ENCODE measurements around the gene SDCCAG8.

Gene SDCCAG8

DNA sequence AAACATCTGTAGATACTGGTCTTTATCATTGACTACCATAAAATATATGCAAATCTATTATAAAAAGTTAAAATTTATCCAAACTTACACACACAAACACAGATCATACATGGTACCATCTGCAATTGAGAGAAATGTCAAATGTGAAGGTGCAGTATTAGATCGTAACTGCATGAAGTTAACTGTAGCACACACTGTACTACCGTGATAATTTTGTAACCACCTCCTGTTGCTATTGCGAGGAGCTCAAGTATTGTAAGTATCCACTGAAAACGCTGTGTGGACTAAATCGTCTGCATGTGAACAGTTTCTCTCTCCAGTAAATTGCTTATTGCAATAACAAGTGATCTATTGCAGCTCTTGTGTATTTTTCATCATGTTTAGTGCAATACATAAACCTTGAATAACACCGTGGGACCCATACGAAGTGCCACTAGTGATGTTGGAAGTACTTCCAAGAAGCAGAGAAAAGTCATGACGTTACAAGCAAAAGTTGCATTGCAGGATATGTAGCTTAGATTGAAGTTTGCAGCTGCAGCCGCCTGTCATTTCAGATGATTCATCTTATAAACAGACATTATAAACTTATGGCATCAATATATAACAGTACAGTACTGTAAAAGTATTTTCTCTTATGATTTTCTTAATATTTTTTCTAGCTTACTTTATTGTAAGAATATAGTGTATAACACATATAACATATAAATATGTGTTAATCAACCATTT lies 172.9 kb downstream of the SDCCAG8 start:
- DNase-seq: no peak

DNA sequence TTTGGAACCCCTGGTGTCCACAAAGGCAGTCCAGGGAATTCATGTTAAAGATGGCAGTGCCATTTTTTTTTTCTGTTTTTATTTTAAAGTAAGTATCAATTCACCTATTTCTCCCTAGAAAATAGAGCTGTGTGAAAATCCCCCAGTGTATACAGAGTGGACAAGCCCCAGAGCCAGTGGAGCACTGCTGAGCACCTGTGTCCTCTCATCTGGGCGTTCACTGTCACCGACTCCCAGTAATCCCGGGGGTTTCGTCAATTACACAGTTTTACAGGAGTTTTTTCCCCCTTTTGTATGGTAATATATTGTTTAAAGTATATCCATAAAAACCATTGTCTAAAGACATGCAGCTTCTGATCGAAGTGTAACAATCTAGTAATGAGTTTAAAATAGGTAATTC lies 175.8 kb downstream of the SDCCAG8 start:
- no peak for DNase-seq

DNA sequence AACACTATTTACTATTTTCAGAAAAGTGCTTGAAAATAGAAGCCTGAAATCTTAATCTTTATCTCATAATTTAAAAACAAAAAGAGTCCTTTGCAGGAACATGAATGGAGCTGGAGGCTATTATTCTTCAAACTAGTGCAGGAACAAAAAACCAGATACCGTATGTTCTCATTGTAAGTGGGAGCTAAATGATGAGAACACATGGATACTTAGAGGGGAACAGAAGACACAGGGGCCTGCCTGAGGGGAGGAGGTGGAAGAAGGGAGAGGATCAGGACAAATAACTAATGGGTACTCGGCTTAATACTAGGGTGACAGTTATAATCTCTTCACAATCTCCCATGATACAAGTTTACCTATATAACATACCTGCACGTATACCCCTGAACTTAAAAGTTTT lies 176.3 kb downstream of the SDCCAG8 start:
- no peak for DNase-seq

DNA sequence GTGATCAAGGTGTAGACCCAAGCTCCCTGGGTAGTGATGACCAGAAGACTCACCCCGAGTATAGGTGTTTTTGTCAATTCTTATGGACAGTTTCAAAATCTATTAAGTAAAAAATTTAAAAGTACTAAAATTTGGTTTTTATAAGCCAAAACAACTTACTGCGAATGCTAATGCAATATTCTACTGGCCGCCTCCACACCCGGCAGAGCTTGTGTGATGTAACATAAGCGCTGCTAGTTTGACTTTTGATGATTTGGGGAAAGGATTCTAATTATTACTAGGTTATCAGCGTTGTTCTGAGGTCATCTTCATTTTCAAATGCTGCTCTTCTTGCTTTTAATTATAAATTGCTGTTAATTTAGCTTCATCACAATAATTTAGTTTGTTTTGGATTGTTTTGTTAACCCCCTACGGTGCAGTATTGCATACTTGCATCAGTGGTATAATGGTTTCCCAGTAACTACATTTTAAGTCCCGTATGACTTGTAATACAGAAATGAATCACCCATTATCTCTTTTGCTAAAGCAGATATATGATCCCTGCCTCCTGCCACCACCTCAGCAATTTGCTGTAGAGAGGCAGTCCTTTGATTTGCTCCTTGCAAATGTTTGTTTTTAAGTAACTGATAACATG lies 178.0 kb downstream of the SDCCAG8 start:
- DNase-seq: no peak

DNA sequence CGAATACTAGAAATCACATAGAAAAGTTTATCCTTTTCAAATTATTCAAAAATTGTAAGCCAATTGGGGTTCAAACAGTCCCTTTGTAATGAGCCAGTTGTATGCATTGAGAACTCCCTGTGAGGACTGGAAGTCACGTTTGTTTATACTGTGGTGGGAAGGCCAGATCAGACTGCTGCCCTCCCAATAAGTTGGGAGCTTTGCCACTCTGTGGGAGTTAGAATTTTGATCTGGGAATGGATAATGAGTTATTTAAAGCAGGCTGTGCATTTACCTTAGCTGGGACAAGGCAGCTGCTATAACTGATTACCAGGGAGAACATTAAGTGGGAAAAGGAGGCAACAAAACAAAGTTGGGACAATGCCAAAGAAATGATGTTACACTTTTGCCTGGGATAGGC lies 178.8 kb downstream of the SDCCAG8 start:
- no peak for DNase-seq

DNA sequence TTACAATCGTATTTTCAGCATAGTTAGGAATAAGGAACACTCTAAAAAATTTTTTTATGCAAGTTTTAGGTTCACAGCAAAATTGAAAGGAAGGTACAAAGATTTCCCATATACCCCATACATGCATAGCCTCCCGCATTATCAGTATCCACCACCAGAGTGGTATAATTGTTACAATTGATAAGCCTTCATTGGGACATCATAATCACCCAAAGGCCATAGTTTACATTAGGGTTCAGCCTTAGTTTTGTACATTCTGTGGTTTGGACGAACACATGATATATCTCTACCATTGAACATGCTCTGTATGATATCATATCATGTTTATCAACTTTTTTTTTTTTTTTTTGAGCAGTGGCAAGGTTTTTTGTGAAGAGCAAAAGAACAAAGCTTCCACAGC lies 180.0 kb downstream of the SDCCAG8 start:
- DNase-seq: no peak

DNA sequence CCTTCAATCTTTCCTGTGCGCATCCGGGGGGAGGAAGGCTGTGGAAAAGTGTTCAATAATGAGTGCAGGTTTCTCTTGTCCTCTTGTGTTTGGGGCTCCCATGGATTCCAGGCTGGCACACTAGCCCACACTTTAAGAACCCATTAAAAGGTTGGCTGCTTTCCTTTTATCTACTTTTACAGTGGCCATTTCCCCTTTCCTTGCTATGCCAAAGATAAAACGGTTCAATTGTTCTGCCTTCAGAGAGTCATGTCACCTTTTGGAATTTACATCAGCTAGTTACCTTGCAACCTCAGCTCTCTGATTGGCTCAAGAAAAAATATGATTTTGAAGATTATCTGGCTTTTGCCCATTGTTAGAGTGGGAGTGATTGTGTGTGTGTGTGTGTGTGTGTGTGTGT lies 182.3 kb downstream of the SDCCAG8 start:
- DNase-seq: no peak

DNA sequence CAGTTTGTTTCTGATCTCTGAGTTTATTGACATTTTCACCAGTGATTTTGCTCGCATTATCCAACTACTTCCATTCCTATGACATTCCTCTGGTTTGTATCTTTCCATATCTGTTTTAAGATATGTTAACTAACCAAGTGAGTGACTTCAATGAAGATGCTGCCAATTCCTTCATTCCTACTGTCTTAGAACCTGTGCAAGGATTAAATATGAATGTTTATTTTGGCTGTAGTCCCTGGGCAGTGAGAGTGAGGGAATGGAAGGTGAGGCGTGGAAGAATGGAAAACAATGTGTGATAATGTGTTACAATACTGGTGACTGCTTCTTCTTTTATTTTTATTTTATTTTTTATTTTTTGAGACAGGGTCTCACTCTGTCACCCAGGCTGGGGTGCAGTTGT lies 183.0 kb downstream of the SDCCAG8 start:
- no peak for DNase-seq

DNA sequence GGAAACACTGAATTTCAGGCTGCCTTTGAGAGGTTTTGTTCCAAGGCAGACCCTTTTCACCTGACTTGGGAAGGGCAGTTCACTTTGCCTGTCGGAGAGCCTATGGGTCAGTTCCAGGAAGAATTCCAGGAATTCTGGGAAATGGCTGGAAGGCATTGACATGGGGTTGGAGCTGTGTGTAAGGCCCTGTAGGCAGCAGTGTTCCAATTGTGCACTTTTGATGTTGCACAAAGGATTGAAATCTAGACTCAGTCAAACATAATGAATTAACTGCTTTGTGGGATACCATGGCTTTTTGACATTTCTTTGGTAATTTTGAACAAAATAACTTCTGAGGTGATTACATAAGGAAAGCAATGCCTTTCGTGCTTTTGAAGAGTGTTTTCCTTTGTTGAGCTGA lies 184.6 kb downstream of the SDCCAG8 start:
- no peak for DNase-seq

DNA sequence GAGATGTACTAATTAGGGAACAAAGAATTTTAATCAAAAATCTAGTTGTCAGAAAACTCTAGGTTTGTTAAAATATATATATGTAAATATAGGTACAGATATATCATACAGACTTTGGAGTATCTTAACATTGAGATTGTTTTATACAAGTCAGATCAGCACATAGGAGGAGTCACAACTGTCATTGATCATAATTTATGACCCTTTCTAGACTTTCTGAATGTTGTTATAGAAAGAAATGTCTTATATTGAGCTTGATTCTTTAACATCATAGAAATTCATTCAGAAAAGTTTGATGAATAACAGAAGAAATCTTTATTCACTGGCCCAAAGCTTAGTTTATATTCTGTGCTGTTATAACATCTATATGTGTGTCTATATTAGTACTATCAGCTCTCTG lies 185.8 kb downstream of the SDCCAG8 start:
- no peak for DNase-seq

DNA sequence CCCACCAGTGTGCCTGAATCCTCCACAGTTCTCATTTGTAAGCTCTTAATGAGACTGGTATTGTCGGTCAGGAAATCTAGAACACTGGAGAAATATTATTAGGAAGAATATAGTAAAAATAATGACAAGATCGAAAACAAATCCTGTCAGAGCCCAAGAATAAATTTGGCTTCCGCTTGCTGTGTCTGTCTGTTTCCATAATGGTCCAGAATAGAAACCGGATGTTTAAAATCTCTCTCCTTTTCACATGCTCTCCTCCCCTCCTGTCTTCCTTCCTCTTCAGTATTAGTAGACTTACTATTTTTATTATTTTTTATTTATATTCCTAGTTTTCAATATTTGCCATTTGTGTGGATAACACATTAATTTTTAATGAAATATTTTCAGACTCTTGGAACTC lies 187.7 kb downstream of the SDCCAG8 start:
- DNase-seq: no peak

DNA sequence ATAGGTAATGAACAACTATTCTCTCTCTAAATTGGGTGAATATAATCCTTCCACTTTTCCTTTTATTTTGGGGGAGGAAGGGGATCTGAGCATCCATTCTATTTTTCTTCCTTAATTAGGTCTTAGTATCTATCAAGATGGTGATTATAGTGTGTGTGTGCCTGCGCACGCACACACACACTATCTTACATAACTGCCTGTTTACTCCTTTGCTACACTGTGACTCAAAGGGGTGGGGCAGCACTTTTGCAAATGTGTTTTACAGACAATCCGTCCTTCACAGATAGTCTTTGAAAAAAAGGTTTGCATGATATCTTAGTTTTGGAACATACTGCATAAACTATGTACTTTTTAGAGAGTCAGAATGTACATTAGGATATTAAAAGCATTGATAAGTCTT lies 191.5 kb downstream of the SDCCAG8 start:
- no peak for DNase-seq

DNA sequence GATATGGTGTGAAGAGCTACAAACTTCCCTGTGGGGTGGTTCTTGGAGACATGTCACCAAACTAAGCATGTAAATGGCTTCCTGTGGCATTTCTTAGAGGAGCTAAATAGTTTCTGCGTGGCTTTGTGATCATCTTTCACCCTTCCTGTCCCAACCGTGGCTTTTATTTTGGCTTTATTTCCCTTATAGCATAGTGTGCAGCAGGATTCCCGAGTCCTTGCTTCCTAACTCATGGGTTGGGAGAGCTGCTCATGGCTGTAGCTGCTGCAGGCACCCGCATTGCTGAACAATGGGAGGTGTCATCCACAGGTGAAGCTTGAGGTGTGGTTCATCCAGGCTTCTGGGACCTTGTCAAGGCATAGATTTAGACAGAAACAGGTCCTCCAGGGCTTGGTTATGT lies 192.0 kb downstream of the SDCCAG8 start:
- no peak for DNase-seq

DNA sequence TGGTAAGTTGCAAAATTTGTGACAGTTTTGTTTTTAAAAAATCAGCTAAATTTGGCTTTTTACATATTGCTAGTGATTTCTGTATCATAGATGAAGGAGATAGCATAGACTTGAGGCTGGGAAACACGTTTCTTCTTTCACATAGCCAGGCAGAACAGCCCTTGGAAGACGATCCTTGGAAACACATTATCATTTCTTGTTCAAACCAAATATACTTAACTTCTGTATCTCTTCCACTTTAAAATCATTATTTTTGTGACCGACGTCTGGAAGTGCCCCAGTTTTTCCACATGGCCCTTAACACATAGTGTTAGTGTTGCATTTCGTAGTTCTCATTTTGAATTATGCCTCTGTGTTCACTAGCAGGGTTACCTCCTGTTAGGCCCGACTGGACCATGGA lies 193.5 kb downstream of the SDCCAG8 start:
- no peak for DNase-seq

DNA sequence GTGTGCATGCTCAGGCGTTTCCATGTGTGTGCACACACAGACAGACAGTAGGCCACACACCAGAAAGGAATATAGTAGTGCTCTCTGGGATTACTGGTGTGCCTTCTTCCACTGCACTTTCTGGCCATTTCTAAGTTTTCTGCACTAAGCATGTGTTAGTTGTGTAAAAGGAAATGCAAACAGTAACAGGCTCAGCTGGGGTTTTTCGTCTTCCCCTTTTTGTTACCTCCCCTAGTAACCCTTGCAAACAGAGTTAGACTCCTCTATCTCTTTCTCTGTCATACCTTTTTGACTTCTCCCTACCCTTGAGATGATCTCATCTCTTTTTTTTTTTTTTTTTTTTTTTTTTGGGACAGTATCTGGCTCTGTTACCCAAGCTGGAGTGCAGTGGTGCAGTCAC lies 196.3 kb downstream of the SDCCAG8 start:
- DNase-seq: no peak

DNA sequence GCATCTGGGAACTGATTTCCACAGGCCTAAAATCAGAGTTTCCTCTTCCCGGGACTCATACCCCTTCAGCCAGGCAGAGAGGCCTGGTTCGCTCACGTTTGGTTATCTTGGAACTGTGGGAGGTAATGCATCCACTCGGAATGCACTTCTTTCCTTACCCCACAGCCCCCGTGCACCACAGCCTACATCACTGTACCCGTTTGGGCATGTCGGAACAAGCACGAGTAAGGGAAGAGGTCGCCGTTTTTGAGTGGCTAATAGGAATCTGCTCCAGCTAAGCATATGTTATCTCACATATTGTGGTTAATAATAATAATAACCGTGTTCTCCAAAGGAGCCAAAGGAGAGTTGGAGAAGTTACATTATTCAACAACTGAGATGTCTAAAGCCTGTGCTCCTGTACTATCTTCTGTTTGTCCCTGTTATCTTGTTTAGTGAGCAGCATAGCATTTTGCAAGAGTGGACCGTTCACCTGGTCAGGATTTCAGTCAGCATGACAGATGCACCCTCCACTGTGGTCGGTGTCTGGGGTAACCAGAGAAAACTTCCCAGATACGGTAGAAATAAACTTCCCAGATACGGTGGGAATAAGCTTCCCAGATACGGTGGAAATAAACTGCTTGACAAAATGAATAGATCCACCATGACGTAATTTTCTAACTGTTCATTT lies 198.6 kb downstream of the SDCCAG8 start:
- DNase-seq: no peak

DNA sequence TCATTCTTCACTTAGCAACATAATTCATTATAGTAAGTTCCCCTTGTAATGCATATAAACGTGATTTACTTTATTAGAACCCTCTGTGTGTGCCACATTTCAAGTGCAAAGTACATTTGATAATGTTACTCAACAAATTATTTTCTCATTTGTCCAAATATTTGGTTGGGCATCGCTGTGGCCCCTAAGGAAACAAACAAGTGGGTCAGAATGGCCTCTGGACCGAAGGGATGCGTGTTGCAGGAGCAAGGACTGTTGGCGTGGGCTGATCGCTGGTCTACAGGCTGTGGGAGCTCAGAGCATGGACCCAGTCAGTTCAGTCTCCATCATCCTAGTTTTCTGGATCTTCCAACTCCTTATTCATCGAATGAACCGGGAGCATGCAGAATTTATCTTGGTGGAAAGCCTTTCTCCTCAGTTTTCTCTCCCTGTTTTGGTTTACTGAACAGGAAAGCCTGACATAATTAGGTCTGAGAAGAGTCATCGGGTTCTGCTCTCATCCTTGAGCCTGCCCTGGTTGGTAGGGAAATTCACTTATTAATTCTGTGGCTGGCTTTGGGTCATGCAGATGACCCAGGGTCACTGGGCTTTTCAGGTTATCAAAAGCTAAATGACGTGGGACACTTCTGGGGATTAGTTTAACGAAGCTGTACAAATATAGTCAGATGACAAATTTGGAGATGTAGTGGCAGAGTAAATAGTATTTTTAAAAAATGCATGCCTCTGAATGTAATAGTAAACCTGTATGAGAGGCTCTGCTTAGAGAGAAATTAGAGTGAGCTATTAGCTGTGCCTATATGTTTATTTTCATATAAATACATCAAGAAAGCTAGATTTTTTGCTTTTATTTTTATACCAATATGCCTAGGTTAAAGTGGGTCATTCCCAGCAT lies 200.2 kb downstream of the SDCCAG8 start:
- DNase-seq: no peak

DNA sequence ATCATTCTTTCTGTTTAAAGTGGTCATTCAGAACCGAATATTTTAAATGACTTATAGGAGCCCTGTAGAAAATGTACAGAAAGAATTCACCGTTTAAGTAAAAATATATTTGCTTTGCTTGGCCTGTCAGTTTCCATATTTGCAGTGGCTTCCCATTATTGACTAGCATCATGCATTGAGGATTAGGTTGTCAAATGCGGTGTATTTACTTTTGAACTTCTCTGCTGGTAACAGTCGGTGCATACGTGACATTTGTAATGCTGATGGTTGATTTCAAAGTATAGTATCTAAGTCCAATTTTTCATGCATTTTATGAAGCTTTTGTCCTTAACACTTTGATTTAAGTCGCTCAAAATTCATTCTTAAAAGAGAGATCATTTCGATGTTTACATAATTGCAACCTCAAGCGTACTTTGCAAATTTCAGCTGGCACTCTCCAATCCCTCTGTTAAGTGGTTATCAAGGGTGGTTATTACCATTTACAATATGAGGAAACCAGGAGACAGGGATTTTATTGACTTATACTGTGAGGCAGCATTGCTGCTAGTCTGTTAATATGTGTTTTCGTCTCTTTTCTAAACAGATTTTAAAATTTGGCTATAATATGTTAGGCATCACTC lies 201.6 kb downstream of the SDCCAG8 start:
- DNase-seq: no peak

DNA sequence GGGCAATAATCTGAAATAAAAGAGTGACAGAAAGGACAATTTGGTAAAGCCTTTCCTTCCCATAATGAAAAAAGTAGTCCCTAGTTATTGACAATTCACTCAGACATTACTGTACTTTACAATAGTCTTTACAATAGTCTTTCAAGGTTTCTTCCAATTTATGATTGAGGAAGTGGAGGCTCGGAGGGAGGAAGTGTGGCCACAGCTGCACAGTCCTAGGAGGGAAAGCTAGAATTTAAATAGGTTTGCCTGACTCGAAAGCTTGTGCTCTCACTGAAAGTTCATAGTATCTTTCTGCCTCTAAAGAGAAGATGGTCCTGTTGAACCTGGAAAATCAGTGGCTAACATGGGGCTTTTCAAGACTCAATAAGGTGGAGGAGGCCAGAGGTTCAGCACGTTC lies 203.2 kb downstream of the SDCCAG8 start:
- no peak for DNase-seq

DNA sequence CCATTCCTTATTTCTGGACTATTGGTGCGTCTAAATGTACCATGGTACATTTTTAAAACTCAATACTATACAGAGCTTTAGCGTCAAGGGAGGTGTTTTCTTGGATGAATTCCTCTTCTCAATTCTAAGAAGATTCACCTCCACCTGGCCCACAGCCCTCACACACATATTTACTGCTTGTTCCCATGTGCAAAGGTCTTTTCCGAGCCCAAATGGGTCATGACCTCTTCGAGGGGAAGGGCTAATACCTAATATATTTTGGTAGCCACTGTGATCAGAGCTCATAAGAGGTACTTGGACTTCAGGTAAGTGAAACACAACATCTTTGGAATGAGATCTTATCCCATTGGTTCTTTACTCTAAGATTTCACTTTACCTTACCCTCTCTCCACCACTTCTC lies 205.9 kb downstream of the SDCCAG8 start:
- DNase-seq: no peak

DNA sequence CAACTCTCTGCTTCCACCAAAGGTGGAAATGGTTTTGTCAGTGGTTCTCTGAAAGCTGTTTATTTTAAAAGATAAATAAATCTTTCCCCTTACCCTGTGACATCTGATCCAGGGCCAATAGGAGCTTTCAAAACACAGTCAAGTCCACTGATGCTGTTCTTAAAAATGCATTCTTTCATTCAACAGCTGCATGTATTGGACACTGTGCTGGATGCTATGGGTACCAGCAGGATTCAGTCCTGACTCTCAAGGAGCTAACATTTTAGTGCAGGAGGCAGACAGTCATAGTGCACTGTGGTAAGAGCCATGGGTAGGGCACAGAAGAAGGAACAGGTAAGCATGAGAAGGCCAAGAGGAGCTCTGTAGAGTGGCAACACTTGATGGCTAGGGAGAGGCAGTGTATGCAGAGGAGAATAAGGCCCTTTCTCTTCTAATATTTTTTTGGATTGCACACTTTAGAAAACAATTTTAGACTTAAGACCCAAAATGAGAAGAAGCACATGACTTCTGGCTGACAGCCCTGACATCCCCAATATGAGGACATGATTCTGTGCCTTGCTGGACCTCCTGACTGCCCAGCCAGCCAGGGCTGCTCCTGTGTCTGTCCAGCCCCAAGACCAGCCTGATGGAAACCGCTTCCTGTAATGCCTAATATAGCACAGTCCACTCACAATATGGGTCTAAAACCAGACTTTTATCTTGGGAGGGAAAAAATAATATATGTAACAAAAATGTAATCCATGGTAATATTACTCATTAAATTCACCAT lies 207.3 kb downstream of the SDCCAG8 start:
- DNase-seq: no peak

DNA sequence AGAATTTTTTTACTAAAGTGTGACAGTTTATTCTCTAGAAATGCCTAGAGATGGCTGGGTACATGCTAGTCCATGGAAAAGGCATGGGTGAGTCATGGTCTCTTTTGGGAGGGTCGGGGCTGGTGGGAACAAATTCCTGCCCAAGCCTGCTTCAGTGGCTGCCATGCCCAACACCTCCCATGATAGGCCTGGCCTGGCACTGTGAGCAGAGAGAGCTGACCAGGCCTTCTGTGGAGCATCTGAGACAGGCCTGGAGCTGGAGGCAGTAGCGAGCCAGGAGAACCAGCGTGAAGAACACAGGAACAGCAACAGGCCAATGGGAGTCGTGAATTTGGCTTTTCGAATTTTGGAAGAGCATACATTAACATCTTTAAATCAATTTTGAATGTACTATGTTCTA lies 209.2 kb downstream of the SDCCAG8 start:
- no peak for DNase-seq

Data from activated CD4-positive, alpha-beta T cell treated with anti-CD3 and anti-CD28 coated beads for 1 hour (primary cell).